BE2C (cell line): Measurements from ENCODE around the gene PSENEN.
"Not testable (repeated sequence)": the region's sequence is repeated elsewhere in the genome, so short reads cannot be mapped to it uniquely, and the experiment has no call there.

Experiments used
- DNase-seq: peaks from one replicate; pipeline ENCODE4 v3.0.0-alpha.2; 2020
- H3K27me3 ChIP-seq: fragments of 250-450 bp; sonication (Bioruptor Pico); 2 replicates; pipeline ENCODE4 v1.5.1; 2020; ENCODE audit warnings: mild to moderate bottlenecking
- H3K36me3 ChIP-seq: fragments of 250-450 bp; sonication (Bioruptor Pico); 2 replicates; pipeline ENCODE4 v1.5.1; 2020; ENCODE audit warnings: mild to moderate bottlenecking
- H3K4me1 ChIP-seq: fragments of 250-450 bp; sonication (Bioruptor Pico); 2 replicates; pipeline ENCODE4 v1.5.1; 2020
- H3K4me3 ChIP-seq: 2 replicates; pipeline ENCODE4 v1.5.1; 2011; ENCODE audit warnings: low read depth, low read length
- H3K9me3 ChIP-seq: fragments of 250-450 bp; sonication (Bioruptor Pico); 2 replicates; pipeline ENCODE4 v1.5.1; 2020
- CTCF ChIP-seq: IDR thresholded peaks from 2 replicates; pipeline ENCODE4 v1.5.1; 2012; ENCODE audit warnings: mild to moderate bottlenecking, low read depth, low read length

PSENEN gene

DNA sequence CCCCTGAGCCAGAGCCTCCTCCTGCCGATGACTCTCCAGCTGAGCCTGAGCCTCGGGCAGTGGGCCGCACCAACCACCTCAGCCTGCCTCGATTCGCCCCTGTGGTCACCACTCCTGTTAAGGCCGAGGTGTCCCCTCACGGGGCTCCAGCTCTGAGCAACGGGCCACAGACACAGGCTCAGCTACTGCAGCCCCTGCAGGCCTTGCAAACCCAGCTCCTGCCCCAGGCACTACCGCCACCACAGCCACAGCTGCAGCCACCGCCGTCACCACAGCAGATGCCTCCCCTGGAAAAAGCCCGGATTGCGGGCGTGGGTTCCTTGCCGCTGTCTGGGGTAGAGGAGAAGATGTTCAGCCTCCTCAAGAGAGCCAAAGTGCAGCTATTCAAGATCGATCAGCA is 24.1 kb upstream of the PSENEN start:
- no peak for DNase-seq
- no peaks in the 10 kb centered on the region for H3K27me3 ChIP-seq
- H3K4me3 ChIP-seq: no peak overlapping the region
- no peak for TF ChIP-seq CTCF
- peaks cover 59% of the 10 kb centered on the region for H3K36me3 ChIP-seq
- no peaks in the 10 kb centered on the region for H3K9me3 ChIP-seq
- H3K4me1 ChIP-seq: no peaks in the 10 kb centered on the region

DNA sequence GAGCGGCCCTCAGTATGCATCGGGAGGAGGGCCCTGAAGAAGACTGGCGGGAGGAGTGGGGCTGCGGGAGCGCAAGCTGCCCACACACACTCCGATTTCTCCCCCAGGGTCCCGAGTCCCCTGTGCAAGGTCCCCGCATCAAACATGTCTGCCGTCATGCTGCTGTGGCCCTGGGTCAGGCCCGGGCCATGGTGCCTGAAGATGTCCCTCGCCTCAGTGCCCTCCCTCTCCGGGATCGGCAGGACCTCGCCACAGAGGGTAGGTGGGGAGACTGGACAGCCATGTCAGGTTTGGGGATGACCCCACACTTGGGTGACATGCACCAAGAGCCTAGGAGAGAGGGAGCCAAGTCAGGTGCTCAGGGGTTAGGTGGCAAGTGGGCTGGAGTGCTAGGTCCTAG is 23.0 kb upstream of the PSENEN start:
- TF ChIP-seq CTCF: no peak
- no peaks in the 10 kb centered on the region for H3K27me3 ChIP-seq
- no peaks in the 10 kb centered on the region for H3K4me1 ChIP-seq
- peaks cover 67% of the 10 kb centered on the region for H3K36me3 ChIP-seq
- H3K9me3 ChIP-seq: no peaks in the 10 kb centered on the region
- no peak for DNase-seq
- no peak overlapping the region for H3K4me3 ChIP-seq

- peaks cover 72% of the 10 kb centered on the region for H3K36me3 ChIP-seq
- TF ChIP-seq CTCF: no peak
- H3K27me3 ChIP-seq: no peaks in the 10 kb centered on the region
- no peak for DNase-seq
- no peak overlapping the region for H3K4me3 ChIP-seq
- no peaks in the 10 kb centered on the region for H3K4me1 ChIP-seq
- H3K9me3 ChIP-seq: no peaks in the 10 kb centered on the region
Measured at GRCh38 chr19:35722897-35723296, 22.6 kb upstream of the PSENEN start.

DNA sequence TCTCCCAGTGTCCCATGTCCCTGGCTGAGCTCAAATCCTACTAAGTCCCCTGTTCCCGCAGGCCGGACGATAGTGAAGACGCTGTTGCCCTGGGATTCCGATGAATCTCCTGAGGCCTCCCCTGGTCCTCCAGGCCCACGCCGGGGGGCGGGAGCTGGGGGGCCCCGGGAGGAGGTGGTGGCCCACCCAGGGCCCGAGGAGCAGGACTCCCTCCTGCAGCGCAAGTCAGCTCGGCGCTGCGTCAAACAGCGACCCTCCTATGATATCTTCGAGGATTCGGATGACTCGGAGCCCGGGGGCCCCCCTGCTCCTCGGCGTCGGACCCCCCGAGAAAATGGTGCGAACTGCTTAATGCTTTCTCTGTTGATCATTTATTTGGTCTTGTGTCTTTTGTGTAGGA is 21.8 kb upstream of the PSENEN start:
- no peak for TF ChIP-seq CTCF
- H3K36me3 ChIP-seq: peaks cover 79% of the 10 kb centered on the region
- no peak overlapping the region for H3K4me3 ChIP-seq

GRCh38 chr19:35724132-35724531 is 21.3 kb upstream of the PSENEN start:
- not testable (repeated sequence) for DNase-seq, H3K27me3 ChIP-seq

More for the DNA sequence above, 21.8 kb upstream of the PSENEN start:
- no peaks in the 10 kb centered on the region for H3K27me3 ChIP-seq
- no peak for DNase-seq
- H3K9me3 ChIP-seq: no peaks in the 10 kb centered on the region
- H3K4me1 ChIP-seq: no peaks in the 10 kb centered on the region

DNA sequence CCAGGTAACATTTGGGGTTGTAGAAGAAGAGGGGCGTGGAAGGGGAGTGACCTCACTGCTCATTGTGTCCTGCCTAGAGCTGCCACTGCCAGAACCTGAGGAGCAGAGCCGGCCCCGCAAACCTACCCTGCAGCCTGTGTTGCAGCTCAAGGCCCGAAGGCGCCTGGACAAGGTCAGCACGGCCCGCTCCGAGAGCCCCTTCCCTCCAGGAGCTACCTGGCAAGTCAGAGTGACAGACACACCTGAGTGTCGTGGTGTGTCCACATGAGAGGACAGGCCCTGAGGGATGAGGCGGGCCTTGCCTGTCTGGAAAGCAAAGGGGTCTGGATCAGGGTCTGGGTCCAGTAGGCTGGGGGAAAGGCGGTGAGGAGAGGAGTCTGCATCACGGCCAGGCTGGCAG is 20.9 kb upstream of the PSENEN start:
- no peak for TF ChIP-seq CTCF
- DNase-seq: no peak
- Histone ChIP-seq H3K4me1 (no peaks in the 10 kb centered on the region), H3K4me3 (no peak overlapping the region), H3K27me3 (no peaks in the 10 kb centered on the region), H3K36me3 (peaks cover 88% of the 10 kb centered on the region), H3K9me3 (no peaks in the 10 kb centered on the region)

More at GRCh38 chr19:35724132-35724531, 21.3 kb upstream of the PSENEN start:
- not testable (repeated sequence) for H3K9me3 ChIP-seq, H3K4me1 ChIP-seq, H3K4me3 ChIP-seq
- H3K36me3 ChIP-seq: peaks cover 84% of the 10 kb centered on the region
